NT2/D1 (cell line): Measurements from ENCODE around the gene DCDC1.

Experiments used
- SUZ12 ChIP-seq: IDR thresholded peaks from 2 replicates; pipeline ENCODE4 v1.6.1; 2011; ENCODE audit not compliant: insufficient read length, insufficient read depth; ENCODE audit errors: extremely low read depth
- YY1 ChIP-seq: IDR thresholded peaks from 2 replicates; pipeline ENCODE4 v1.6.1; 2011; ENCODE audit not compliant: insufficient read length, insufficient read depth
- ZNF274 ChIP-seq: IDR thresholded peaks from 2 replicates; pipeline ENCODE4 v1.6.1; 2011; ENCODE audit warnings: mild to moderate bottlenecking, low read depth, low read length

- TF ChIP-seq ZNF274: no peak
- no peak for TF ChIP-seq YY1
- no peak for TF ChIP-seq SUZ12
These were observed 553.9 kb downstream of the DCDC1 start for GRCh38 chr11:30815619-30816018.
